ENCODE data around the gene IL13RA1. TPM values are rescaled to one million over a fixed set of nuclear protein-coding genes. Genes with fewer than 3 reads are reported as not detected.

IL13RA1 gene
- total RNA-seq, 1 experiment from 2014 or later = 28.2 TPM

- Histone ChIP-seq H3K4me1 (ENCODE audit: control insufficient read depth in 1 of 2, insufficient read depth in 2 of 2, low read length in 2 of 2) (no peaks in the 10 kb centered on the region), H3K4me2 (ENCODE audit: low read length) (no peak overlapping the region), H3K27ac (ENCODE audit: low read depth, low read length) (no peak overlapping the region), H3K9me3 (ENCODE audit: control insufficient read depth in 1 of 2, insufficient read depth in 1 of 2, low read depth in 1 of 2, low read length in 2 of 2) (no peaks in the 10 kb centered on the region), H3K27me3 (ENCODE audit: insufficient read depth, low read length) (no peaks in the 10 kb centered on the region), H3K79me2 (ENCODE audit: insufficient read depth, low read length) (no peaks in the 10 kb centered on the region), H3K9ac (ENCODE audit: low read length) (no peak overlapping the region), H2AFZ (ENCODE audit: low read depth, low read length, poor library complexity, severe bottlenecking) (no peak overlapping the region), H4K20me1 (ENCODE audit: insufficient read depth) (no peaks in the 10 kb centered on the region), H3K9me2 (ENCODE audit: insufficient read depth) (no peaks in the 10 kb centered on the region), H3K4me3 (replicated peaks in 1 of 2; ENCODE audit: low read depth in 1 of 2, low read length in 2 of 2) (no peak overlapping the region), H3K36me3 (ENCODE audit: control insufficient read depth in 1 of 2, insufficient read depth in 2 of 2, low read length in 2 of 2) (no peaks in the 10 kb centered on the region)
- POLR2A ChIA-PET = no interaction called here
- RAD21 ChIA-PET (ENCODE audit: low non-redundant PET in 1 of 2, low total read pairs in 2 of 2, uncharacterized antibody in 2 of 2, unreplicated experiment in 2 of 2) = no interaction called here
- CTCF ChIA-PET = no interaction called here
- intact Hi-C loops (cut with micrococcal nuclease) = no loop called here
- no peak for DNase-seq (ENCODE audit: low read depth, low spot score)
- BruUV-seq (replicated peaks) = no TSS peak
- ATAC-seq = no peak
- TF ChIP-seq SRF (IDR thresholded peaks at IDR 0.05; ENCODE audit: low read depth) = no peak
These were observed 42.0 kb upstream of the IL13RA1 start for GRCh38 chrX:118685393-118685792.

DNA sequence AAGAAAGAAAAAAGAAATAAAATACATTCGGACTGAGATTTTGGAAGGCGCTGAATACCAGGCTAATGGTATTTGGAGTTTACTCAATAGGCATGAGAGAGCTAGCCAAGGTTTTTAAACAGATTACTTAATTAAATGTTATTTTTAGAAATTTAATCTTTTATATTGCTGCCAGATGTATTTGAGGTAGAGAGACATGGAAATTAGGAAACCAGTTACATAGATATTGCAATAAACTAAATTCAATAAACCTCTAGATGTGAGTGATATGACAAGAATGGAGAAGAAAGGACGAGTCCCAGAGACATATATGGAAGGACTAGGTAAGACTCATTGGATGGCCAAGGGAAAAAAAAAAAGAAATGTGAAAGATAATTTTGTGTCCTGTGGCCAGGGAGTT, 38.5 kb upstream of the IL13RA1 start:
- CTCF ChIA-PET = no interaction called here
- Histone ChIP-seq H3K9me2 (ENCODE audit: insufficient read depth) (no peaks in the 10 kb centered on the region), H3K9me3 (ENCODE audit: control insufficient read depth in 1 of 2, insufficient read depth in 1 of 2, low read depth in 1 of 2, low read length in 2 of 2) (no peaks in the 10 kb centered on the region), H2AFZ (ENCODE audit: low read depth, low read length, poor library complexity, severe bottlenecking) (no peak overlapping the region), H3K27me3 (ENCODE audit: insufficient read depth, low read length) (no peaks in the 10 kb centered on the region), H3K4me2 (ENCODE audit: low read length) (no peak overlapping the region), H4K20me1 (ENCODE audit: insufficient read depth) (no peaks in the 10 kb centered on the region), H3K27ac (ENCODE audit: low read depth, low read length) (no peak overlapping the region), H3K79me2 (ENCODE audit: insufficient read depth, low read length) (no peaks in the 10 kb centered on the region), H3K4me3 (replicated peaks in 1 of 2; ENCODE audit: low read depth in 1 of 2, low read length in 2 of 2) (no peak overlapping the region), H3K4me1 (ENCODE audit: control insufficient read depth in 1 of 2, insufficient read depth in 2 of 2, low read length in 2 of 2) (no peaks in the 10 kb centered on the region), H3K9ac (ENCODE audit: low read length) (no peak overlapping the region), H3K36me3 (ENCODE audit: control insufficient read depth in 1 of 2, insufficient read depth in 2 of 2, low read length in 2 of 2) (no peaks in the 10 kb centered on the region)
- TF ChIP-seq EGR1 (IDR thresholded peaks at IDR 0.05; ENCODE audit: low read depth) (no peak), SIN3A (IDR thresholded peaks at IDR 0.05; ENCODE audit: low read depth) (no peak), POLR2A (IDR thresholded peaks at IDR 0.05; ENCODE audit: borderline replicate concordance, extremely low read depth, insufficient read depth, insufficient read length) (no peak), YY1 (IDR thresholded peaks at IDR 0.05; ENCODE audit: extremely low read depth, insufficient replicate concordance, low read depth, low read length) (no peak), CBX3 (IDR thresholded peaks at IDR 0.05; ENCODE audit: low read depth) (no peak), EZH2phosphoT487 (IDR thresholded peaks at IDR 0.05; ENCODE audit: borderline replicate concordance) (no peak), ZNF274 (IDR thresholded peaks at IDR 0.05; ENCODE audit: low read depth, low read length) (no peak)
- TF ChIP-seq, protein P1, sequence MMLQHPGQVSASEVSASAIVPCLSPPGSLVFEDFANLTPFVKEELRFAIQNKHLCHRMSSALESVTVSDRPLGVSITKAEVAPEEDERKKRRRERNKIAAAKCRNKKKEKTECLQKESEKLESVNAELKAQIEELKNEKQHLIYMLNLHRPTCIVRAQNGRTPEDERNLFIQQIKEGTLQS (IDR thresholded peaks at IDR 0.05) = no peak
- BruUV-seq (replicated peaks) = no TSS peak
- RAD21 ChIA-PET (ENCODE audit: low non-redundant PET in 1 of 2, low total read pairs in 2 of 2, uncharacterized antibody in 2 of 2, unreplicated experiment in 2 of 2) = no interaction called here
- intact Hi-C loops (cut with micrococcal nuclease) = no loop called here
- ATAC-seq = no peak
- no peak for DNase-seq (ENCODE audit: low read depth, low spot score)
- POLR2A ChIA-PET = no interaction called here
